H1 (cell line): ENCODE results near the gene FHIP1B. TPM values are rescaled to one million over a fixed set of nuclear protein-coding genes. Genes with fewer than 3 reads are reported as not detected.

Experiments
- CTCF ChIA-PET: fragments of 300-600 bp; sonication (Branson Sonifier 250); formaldehyde crosslinking; loops from one replicate; lab custom pipeline; 2021; ENCODE audit not compliant: partially characterized antibody; lab: Charles Lee
- POLR2A ChIA-PET: fragments of 300-600 bp; sonication (Branson Sonifier 250); formaldehyde crosslinking; loops from one replicate; lab custom pipeline; 2021; ENCODE audit warnings: inconsistent platforms; ENCODE audit not compliant: partially characterized antibody; lab: Charles Lee
- DNase-seq, 2 experiments: peaks; one replicate each; pipeline versions ENCODE4 v3.0.0 to v3.0.0-alpha.2; 2010 to 2022; ENCODE audit warnings: low spot score in 2 of 2, low read depth in 1 of 2, mixed read lengths in 1 of 2
- FAIRE-seq: peaks from 2 replicates; lab custom pipeline; 2011; peaks lifted over from hg19 to GRCh38; lab: Jason Lieb, UNC
- H2AFZ ChIP-seq: 2 replicates; pipeline ENCODE4 v1.8.1; 2012; ENCODE audit warnings: low read length, inconsistent platforms
- H2AK5ac ChIP-seq: 2 replicates; pipeline ENCODE4 v1.6.1; 2013; ENCODE audit warnings: low read depth, low read length
- H2BK120ac ChIP-seq: replicated peaks from 2 replicates; pipeline ENCODE3; 2013; ENCODE audit warnings: low read depth, low read length, inconsistent platforms
- H2BK12ac ChIP-seq: 2 replicates; pipeline ENCODE4 v1.6.1; 2013; ENCODE audit warnings: low read depth, low read length
- H2BK15ac ChIP-seq: 2 replicates; pipeline ENCODE4 v1.6.1; 2013; ENCODE audit warnings: low read length
- H2BK20ac ChIP-seq: 2 replicates; pipeline ENCODE4 v1.6.1; 2013; ENCODE audit warnings: low read length
- H2BK5ac ChIP-seq: 2 replicates; pipeline ENCODE4 v1.6.1; 2013; ENCODE audit warnings: low read depth, low read length
- H3K14ac ChIP-seq: 2 replicates; pipeline ENCODE4 v1.6.1; 2013; ENCODE audit warnings: inconsistent platforms; ENCODE audit not compliant: insufficient read length
- H3K18ac ChIP-seq: 2 replicates; pipeline ENCODE4 v1.6.1; 2013; ENCODE audit warnings: low read length; ENCODE audit errors: extremely low read depth
- H3K23ac ChIP-seq: 2 replicates; pipeline ENCODE4 v1.6.1; 2013; ENCODE audit warnings: inconsistent platforms; ENCODE audit not compliant: insufficient read length
- H3K23me2 ChIP-seq: 2 replicates; pipeline ENCODE4 v1.6.1; 2013; ENCODE audit warnings: low read depth, low read length
- H3K27ac ChIP-seq: 2 replicates; pipeline ENCODE4 v1.6.1; 2011; ENCODE audit warnings: low read depth, low read length, inconsistent platforms
- H3K27me3 ChIP-seq, 4 experiments: replicated peaks in 1 of 4; 1 replicate in 1 of 4; 2 replicates in 3 of 4; pipeline versions ENCODE4 v1.6.1 to v1.8.1; 2011 to 2013; ENCODE audit warnings: low read length in 3 of 4, mild to moderate bottlenecking in 3 of 4, inconsistent platforms in 2 of 4, mixed read lengths in 2 of 4, moderate library complexity in 1 of 4; ENCODE audit not compliant: control insufficient read depth in 3 of 4, insufficient read depth in 3 of 4; ENCODE audit errors: extremely low read depth in 1 of 4
- H3K36me3 ChIP-seq, 4 experiments: 2 replicates each; pipeline versions ENCODE4 v1.6.1 to v1.8.1; 2011 to 2013; ENCODE audit warnings: mild to moderate bottlenecking in 4 of 4, low read length in 3 of 4, moderate library complexity in 2 of 4, control low read depth in 1 of 4, inconsistent platforms in 1 of 4; ENCODE audit not compliant: insufficient read depth in 4 of 4, control insufficient read depth in 2 of 4
- H3K4ac ChIP-seq: replicated peaks from 2 replicates; pipeline ENCODE3; 2013; ENCODE audit warnings: low read length, low read depth, mixed read lengths, inconsistent platforms; ENCODE audit not compliant: insufficient read length
- H3K4me1 ChIP-seq, 4 experiments: replicated peaks in 1 of 4; 1 replicate in 1 of 4; 2 replicates in 3 of 4; pipeline versions ENCODE4 v1.6.1 to v1.8.1; 2011 to 2013; ENCODE audit warnings: low read length in 3 of 4, inconsistent platforms in 2 of 4, mixed read lengths in 1 of 4; ENCODE audit not compliant: insufficient read depth in 4 of 4, control insufficient read depth in 3 of 4
- H3K4me2 ChIP-seq, 2 experiments: 2 replicates each; pipeline versions ENCODE4 v1.6.1 to v1.8.1; 2011 to 2013; ENCODE audit warnings: low read depth in 2 of 2, low read length in 2 of 2, control low read depth in 1 of 2, inconsistent platforms in 1 of 2, mild to moderate bottlenecking in 1 of 2; ENCODE audit not compliant: insufficient read depth in 1 of 2
- H3K4me3 ChIP-seq, 4 experiments: fragments of 200-600, 300-600 bp in 1 of 4; sonication (generic), shearing (Covaris generic), sonication (Bioruptor Twin) in 1 of 4; 2 replicates each; pipeline versions ENCODE4 v1.5.1 to v1.8.1; 2011 to 2016; ENCODE audit warnings: low read length in 4 of 4, low read depth in 3 of 4, control low read depth in 2 of 4, inconsistent platforms in 2 of 4, mild to moderate bottlenecking in 2 of 4, mixed read lengths in 1 of 4, moderate library complexity in 1 of 4; ENCODE audit not compliant: insufficient read depth in 2 of 4; ENCODE audit errors: extremely low read depth in 1 of 4
- H3K56ac ChIP-seq: replicated peaks from 2 replicates; pipeline ENCODE3; 2013; ENCODE audit warnings: low read depth, mild to moderate bottlenecking, mixed read lengths, low read length, inconsistent platforms; ENCODE audit not compliant: insufficient read length
- H3K79me1 ChIP-seq: 2 replicates; pipeline ENCODE4 v1.6.1; 2013; ENCODE audit warnings: low read depth, low read length, control low read depth
- H3K79me2 ChIP-seq, 2 experiments: 2 replicates each; pipeline versions ENCODE4 v1.6.1 to v1.8.1; 2012 to 2013; ENCODE audit warnings: low read length in 2 of 2, mild to moderate bottlenecking in 2 of 2, inconsistent platforms in 1 of 2; ENCODE audit not compliant: insufficient read depth in 2 of 2, control insufficient read depth in 1 of 2
- H3K9ac ChIP-seq, 4 experiments: replicated peaks in 1 of 4; 1 replicate in 1 of 4; 2 replicates in 3 of 4; pipeline versions ENCODE4 v1.6.1 to v1.8.1; 2011 to 2013; ENCODE audit warnings: low read depth in 3 of 4, low read length in 3 of 4, control low read depth in 2 of 4, mild to moderate bottlenecking in 2 of 4, moderate library complexity in 2 of 4, inconsistent platforms in 1 of 4; ENCODE audit errors: extremely low read depth in 1 of 4
- H3K9me3 ChIP-seq, 2 experiments: 2 replicates each; pipeline versions ENCODE4 v1.6.1 to v1.8.1; 2012 to 2013; ENCODE audit warnings: mild to moderate bottlenecking in 2 of 2, moderate library complexity in 2 of 2, control low read depth in 1 of 2, inconsistent platforms in 1 of 2, low read depth in 1 of 2, low read length in 1 of 2, mixed read lengths in 1 of 2; ENCODE audit not compliant: insufficient read depth in 2 of 2
- H4K20me1 ChIP-seq, 2 experiments: replicated peaks in 1 of 2; 2 replicates each; pipeline versions ENCODE3 to v1.8.1; 2011 to 2013; ENCODE audit warnings: inconsistent platforms in 2 of 2, low read length in 2 of 2, mild to moderate bottlenecking in 1 of 2; ENCODE audit not compliant: insufficient read depth in 2 of 2, control insufficient read depth in 1 of 2
- H4K5ac ChIP-seq: 2 replicates; pipeline ENCODE4 v1.6.1; 2013; ENCODE audit warnings: low read length, low read depth, mixed read lengths, inconsistent platforms; ENCODE audit not compliant: insufficient read length
- H4K8ac ChIP-seq: 2 replicates; pipeline ENCODE4 v1.8.0; 2013; ENCODE audit warnings: mild to moderate bottlenecking, moderate library complexity, low read length, inconsistent platforms; ENCODE audit not compliant: insufficient read depth; ENCODE audit errors: extremely low read depth
- H4K91ac ChIP-seq: replicated peaks from 2 replicates; pipeline ENCODE3; 2013; ENCODE audit warnings: low read length, mixed read lengths, inconsistent platforms; ENCODE audit not compliant: insufficient read length
- ASH2L ChIP-seq: fragments of 200-600, 300-600 bp; sonication (generic); IDR thresholded peaks from one replicate; pipeline ENCODE4 v1.7.1; 2017; ENCODE audit warnings: low read length
- BACH1 ChIP-seq: IDR thresholded peaks from 2 replicates; pipeline ENCODE4 v1.6.1; 2012; ENCODE audit warnings: low read length, improper control_type of control experiment
- BCL11A ChIP-seq, 2 experiments: IDR thresholded peaks; one replicate each; pipeline ENCODE4 v1.6.1; 2011; ENCODE audit warnings: low read depth in 2 of 2, low read length in 2 of 2, mild to moderate bottlenecking in 2 of 2
- CREB1 ChIP-seq: IDR thresholded peaks from 2 replicates; pipeline ENCODE4 v1.6.1; 2012; ENCODE audit warnings: inconsistent platforms
- KDM4A ChIP-seq: IDR thresholded peaks from one replicate; pipeline ENCODE4 v1.7.1; 2012; ENCODE audit warnings: low read depth, mild to moderate bottlenecking, moderate library complexity, low read length, inconsistent platforms; ENCODE audit not compliant: severe bottlenecking
- POLR2AphosphoS5 ChIP-seq: IDR thresholded peaks from 2 replicates; pipeline ENCODE4 v1.6.1; 2011; ENCODE audit warnings: low read depth, low read length
- SUZ12 ChIP-seq: fragments of 200-600 bp; sonication (generic); IDR thresholded peaks from 2 replicates; pipeline ENCODE4 v1.6.1; 2012; ENCODE audit warnings: mild to moderate bottlenecking, inconsistent platforms, low read length, moderate library complexity, mixed read lengths
- TAF1 ChIP-seq: IDR thresholded peaks from 2 replicates; pipeline ENCODE4 v1.6.1; 2011; ENCODE audit warnings: mild to moderate bottlenecking, low read depth, low read length
- TBP ChIP-seq: IDR thresholded peaks from 2 replicates; pipeline ENCODE4 v1.6.1; 2011; ENCODE audit warnings: low read depth, low read length, improper control_type of control experiment
- ZNF274 ChIP-seq: IDR thresholded peaks from 2 replicates; pipeline ENCODE4 v1.7.0; 2012; ENCODE audit warnings: low read length, borderline replicate concordance; ENCODE audit errors: extremely low read depth
- WGBS, 2 experiments: shearing (Covaris generic) in 1 of 2; methylation state at CpG; one replicate each; pipeline versions ENCODE4 v1.1.6 to v1.1.7; 2013 to 2015; ENCODE audit warnings: low lambda C conversion rate in 2 of 2, mixed read lengths in 2 of 2, inconsistent platforms in 1 of 2, low coverage in 1 of 2, missing lambda C conversion rate in 1 of 2; ENCODE audit not compliant: insufficient replicate concordance in 2 of 2, insufficient coverage in 1 of 2, insufficient read length in 1 of 2; ENCODE audit errors: extremely low coverage in 1 of 2, missing lambda C conversion rate in 1 of 2; 5-methylcytosine and 5-hydroxymethylcytosine counted together
- polyA plus RNA-seq, 7 experiments: library from polyadenylated mRNA; depleted of rRNA in 3 of 7; stranded (reverse) in 5 of 7; unstranded in 2 of 7; fragments of >200 nt in 5 of 7; fragments of 200-250 nt in 2 of 7; gene quantifications; 1 replicate in 5 of 7; 2 replicates in 1 of 7; 4 replicates in 1 of 7; pipeline versions ENCODE4 v1.2.1 to v1.2.3, GENCODE V29; 2011 to 2013; ENCODE audit warnings: missing spikeins in 2 of 7, mixed read lengths in 2 of 7
- total RNA-seq: library from RNA; stranded (reverse); fragmentation: NEBNext Ultra II Directional; extraction: Animal tissue kit (Norgen Biotek cat#: 25700); gene quantifications from 2 replicates; pipeline ENCODE4 v1.2.1, GENCODE V29; 2021
- TF ChIP-seq, protein P1 (sequence below): IDR thresholded peaks from 2 replicates; pipeline ENCODE4 v1.6.1; 2011; ENCODE audit warnings: low read depth, mild to moderate bottlenecking, low read length; ENCODE audit not compliant: insufficient read depth
- TF ChIP-seq, protein P2 (sequence below): IDR thresholded peaks from 2 replicates; pipeline ENCODE4 v1.6.1; 2012; ENCODE audit warnings: inconsistent platforms

The FHIP1B gene
- total and polyA plus RNA-seq, 2 of the 8 experiments (the other 6 are each of a cell fraction or from before 2014, with no cell fraction given): 16.8 to 41.9 TPM

DNA sequence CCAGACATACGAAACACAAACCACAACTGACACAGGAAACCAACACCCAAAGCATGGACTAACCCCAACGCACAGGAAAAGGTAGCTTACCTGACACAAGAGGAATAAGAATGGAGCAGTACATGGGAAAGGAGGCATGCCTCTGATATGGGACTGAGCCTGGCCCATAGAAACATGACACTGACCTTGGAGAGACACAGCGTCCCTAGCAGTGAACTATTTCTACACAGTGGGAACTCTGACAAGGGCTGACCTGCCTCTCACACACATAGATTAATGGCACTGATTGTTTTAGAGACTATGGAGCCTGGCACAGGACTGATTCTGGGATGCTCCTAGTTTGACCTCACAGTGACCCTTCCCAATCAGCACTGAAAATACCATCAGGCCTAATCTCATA, 37.2 kb upstream of the FHIP1B start:
- 52% methylated on average over 3 of the region's 3 CpGs; no CpG with 5 or more reads in 1 of the 2 experiments for WGBS, 2 experiments
- ChIA-PET CTCF (interaction anchor here (0.6 to 8.6 kb wide), 17 partner anchors 11 to 285 kb away, joined by 3 to 112 read pairs (median 8); partner anchors contain the start of genes CCKBR and OR52L1), POLR2A (interaction anchor here (0.8 to 1.2 kb wide), 2 partner anchors 13 to 48 kb away, joined by 4 read pairs; no protein-coding TSS in a partner anchor)
- Histone ChIP-seq H3K4ac (no peak overlapping the region), H3K4me2 (no peak overlapping the region), H3K4me1 (peaks cover 0 to 4% (median 0%) of the 10 kb centered on the region in 4 experiments; a peak in 1 of 7 replicates), H3K4me3 (no peak overlapping the region), H3K27me3 (no peaks in the 10 kb centered on the region; a peak in 1 of 7 replicates), H3K79me1 (no peaks in the 10 kb centered on the region), H3K79me2 (no peaks in the 10 kb centered on the region), H3K18ac (no peak overlapping the region), H4K8ac (no peak overlapping the region), H2BK20ac (no peak overlapping the region), H3K23me2 (no peaks in the 10 kb centered on the region), H2BK5ac (no peak overlapping the region), H3K27ac (no peak overlapping the region), H3K56ac (no peak overlapping the region), H3K23ac (no peak overlapping the region), H2BK15ac (no peak overlapping the region), H3K14ac (no peak overlapping the region), H2AK5ac (peak overlapping the region; percentile 12; the same call in 1 of the 2 replicates), H2AFZ (no peak overlapping the region), H4K5ac (no peak overlapping the region), H2BK120ac (no peak overlapping the region), H4K20me1 (no peaks in the 10 kb centered on the region), H2BK12ac (no peak overlapping the region), H3K9me3 (no peaks in the 10 kb centered on the region), H3K9ac (no peak overlapping the region), H3K36me3 (no peaks in the 10 kb centered on the region)
- DNase-seq (no peak), FAIRE-seq (no peak)
- TF ChIP-seq ASH2L (no peak), KDM4A (no peak), ZNF274 (no peak), CREB1 (no peak), BACH1 (no peak), SUZ12 (no peak), BCL11A (IDR thresholded peaks at IDR 0.05; ENCODE audit: low read depth in 2 of 2, low read length in 2 of 2) (no peak), TAF1 (no peak), TBP (no peak), POLR2AphosphoS5 (no peak)
- TF ChIP-seq, protein P1, sequence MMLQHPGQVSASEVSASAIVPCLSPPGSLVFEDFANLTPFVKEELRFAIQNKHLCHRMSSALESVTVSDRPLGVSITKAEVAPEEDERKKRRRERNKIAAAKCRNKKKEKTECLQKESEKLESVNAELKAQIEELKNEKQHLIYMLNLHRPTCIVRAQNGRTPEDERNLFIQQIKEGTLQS: no peak
- TF ChIP-seq, protein P2, sequence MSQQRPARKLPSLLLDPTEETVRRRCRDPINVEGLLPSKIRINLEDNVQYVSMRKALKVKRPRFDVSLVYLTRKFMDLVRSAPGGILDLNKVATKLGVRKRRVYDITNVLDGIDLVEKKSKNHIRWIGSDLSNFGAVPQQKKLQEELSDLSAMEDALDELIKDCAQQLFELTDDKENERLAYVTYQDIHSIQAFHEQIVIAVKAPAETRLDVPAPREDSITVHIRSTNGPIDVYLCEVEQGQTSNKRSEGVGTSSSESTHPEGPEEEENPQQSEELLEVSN: no peak
- TF ChIP-seq, all 59 proteins: peak for 0
- H4K91ac ChIP-seq: no peak overlapping the region
